WTC11 (cell line): ENCODE data around the gene C19orf47. TPM values are rescaled to one million over a fixed set of nuclear protein-coding genes. Genes with fewer than 3 reads are reported as not detected.
A peak's percentile ranks its signal among the peaks of the same experiment; 100 is the strongest.

Experiments
- ATAC-seq: fragments of 200-7000 bp; cut with Tn5 transposase; 2 replicates; pipeline ENCODE4 v1.10.0; 2021; ENCODE audit warnings: mild to moderate bottlenecking, moderate library complexity
- Bru-seq: library from RNA; stranded (reverse); fragments of 400-500 nt; gene quantifications from one replicate; lab custom pipeline; 2021; lab: Mats Ljungman, UMichigan
- CTCF ChIA-PET: fragments of 300-600 bp; sonication (Branson Sonifier 250); formaldehyde crosslinking; loops from one replicate; lab custom pipeline; 2021; ENCODE audit warnings: antibody characterized with exemption; lab: Charles Lee
- POLR2A ChIA-PET: fragments of 350-600 bp; sonication (Branson Sonifier 250); formaldehyde crosslinking; loops from one replicate; lab custom pipeline; 2021; ENCODE audit warnings: antibody characterized with exemption; lab: Charles Lee
- DNase-seq: peaks from one replicate; pipeline ENCODE4 v3.0.0; 2021; ENCODE audit warnings: low spot score
- H3K27ac Mint-ChIP-seq: 2 replicates; pipeline ENCODE4 v1.8.0; 2021; ENCODE audit warnings: mixed read lengths
- H3K27me3 Mint-ChIP-seq: 2 replicates; pipeline ENCODE4 v1.8.0; 2021; ENCODE audit warnings: low read depth, mild to moderate bottlenecking, moderate library complexity, mixed read lengths
- H3K36me3 Mint-ChIP-seq: 2 replicates; pipeline ENCODE4 v1.8.0; 2021; ENCODE audit warnings: mixed read lengths
- H3K4me1 Mint-ChIP-seq: 2 replicates; pipeline ENCODE4 v1.8.0; 2022; ENCODE audit warnings: mixed read lengths
- H3K4me3 Mint-ChIP-seq: 2 replicates; pipeline ENCODE4 v1.8.0; 2021; ENCODE audit warnings: mild to moderate bottlenecking, moderate library complexity, mixed read lengths
- H3K9me3 Mint-ChIP-seq: 2 replicates; pipeline ENCODE4 v1.8.0; 2021; ENCODE audit warnings: mixed read lengths
- AR ChIP-seq: fragments of 250-450 bp; sonication (Bioruptor Pico); IDR thresholded peaks from 2 replicates; pipeline ENCODE4 v1.9.0; 2021; ENCODE audit warnings: mild to moderate bottlenecking
- ATF2 ChIP-seq: sonication (generic); formaldehyde crosslinking; IDR thresholded peaks from 2 replicates; pipeline ENCODE4 v1.8.1; 2022; ENCODE audit warnings: low read depth, missing genetic modification reagents, borderline replicate concordance
- CREB1 ChIP-seq: sonication (generic); formaldehyde crosslinking; IDR thresholded peaks from 2 replicates; pipeline ENCODE4 v1.8.0; 2023; ENCODE audit warnings: mild to moderate bottlenecking, missing genetic modification reagents
- CREM ChIP-seq: sonication (generic); formaldehyde crosslinking; IDR thresholded peaks from 2 replicates; pipeline ENCODE4 v1.8.1; 2022; ENCODE audit warnings: mild to moderate bottlenecking, missing genetic modification reagents, moderate library complexity
- ETV6 ChIP-seq: sonication (generic); formaldehyde crosslinking; IDR thresholded peaks from 2 replicates; pipeline ENCODE4 v1.8.1; 2022; ENCODE audit warnings: mild to moderate bottlenecking, missing genetic modification reagents
- GABPB1 ChIP-seq: sonication (generic); formaldehyde crosslinking; IDR thresholded peaks from 2 replicates; pipeline ENCODE4 v1.8.1; 2023; ENCODE audit warnings: mild to moderate bottlenecking, missing genetic modification reagents
- HMGXB4 ChIP-seq: sonication (generic); formaldehyde crosslinking; IDR thresholded peaks from 2 replicates; pipeline ENCODE4 v1.8.1; 2023; ENCODE audit warnings: mild to moderate bottlenecking, moderate library complexity, missing genetic modification reagents
- IRF1 ChIP-seq: sonication (generic); formaldehyde crosslinking; IDR thresholded peaks from 2 replicates; pipeline ENCODE4 v1.8.0; 2023; ENCODE audit warnings: missing genetic modification reagents
- JUN ChIP-seq: sonication (generic); formaldehyde crosslinking; IDR thresholded peaks from 2 replicates; pipeline ENCODE4 v1.8.0; 2023; ENCODE audit warnings: mild to moderate bottlenecking, missing genetic modification reagents
- MXD4 ChIP-seq: fragments of 250-450 bp; sonication (Bioruptor Pico); IDR thresholded peaks from 2 replicates; pipeline ENCODE4 v1.8.0; 2021; ENCODE audit warnings: mild to moderate bottlenecking, moderate library complexity, borderline replicate concordance
- MYBL2 ChIP-seq: sonication (generic); formaldehyde crosslinking; IDR thresholded peaks from 2 replicates; pipeline ENCODE4 v1.8.1; 2023; ENCODE audit warnings: mild to moderate bottlenecking, moderate library complexity, missing genetic modification reagents
- NFYB ChIP-seq: sonication (generic); formaldehyde crosslinking; conservative IDR thresholded peaks from 2 replicates; pipeline ENCODE4 v1.8.0; 2022; ENCODE audit warnings: low read depth, missing genetic modification reagents
- NR2C2 ChIP-seq: sonication (generic); formaldehyde crosslinking; IDR thresholded peaks from 2 replicates; pipeline ENCODE4 v1.8.0; 2022; ENCODE audit warnings: mild to moderate bottlenecking, missing genetic modification reagents
- SMAD3 ChIP-seq: sonication (generic); formaldehyde crosslinking; IDR thresholded peaks from 2 replicates; pipeline ENCODE4 v1.8.0; 2022; ENCODE audit warnings: missing genetic modification reagents, mild to moderate bottlenecking, borderline replicate concordance
- SP1 ChIP-seq: sonication (generic); formaldehyde crosslinking; conservative IDR thresholded peaks from 2 replicates; pipeline ENCODE4 v1.8.1; 2022; ENCODE audit warnings: missing genetic modification reagents
- TCF7 ChIP-seq: sonication (generic); formaldehyde crosslinking; IDR thresholded peaks from 2 replicates; pipeline ENCODE4 v1.8.0; 2022; ENCODE audit warnings: mild to moderate bottlenecking, low read depth, missing genetic modification reagents, moderate library complexity
- TP53 ChIP-seq: sonication (generic); formaldehyde crosslinking; IDR thresholded peaks from 2 replicates; pipeline ENCODE4 v1.8.1; 2023; ENCODE audit warnings: mild to moderate bottlenecking, missing genetic modification reagents
- USF2 ChIP-seq: sonication (generic); formaldehyde crosslinking; IDR thresholded peaks from 2 replicates; pipeline ENCODE4 v1.8.1; 2023; ENCODE audit warnings: mild to moderate bottlenecking, missing genetic modification reagents, moderate library complexity
- ZBTB21 ChIP-seq: sonication (generic); formaldehyde crosslinking; IDR thresholded peaks from 2 replicates; pipeline ENCODE4 v1.8.1; 2023; ENCODE audit warnings: mild to moderate bottlenecking, missing genetic modification reagents, borderline replicate concordance
- ZBTB43 ChIP-seq: sonication (generic); formaldehyde crosslinking; IDR thresholded peaks from 2 replicates; pipeline ENCODE4 v1.8.1; 2023; ENCODE audit warnings: mild to moderate bottlenecking, missing genetic modification reagents
- ZMAT4 ChIP-seq: fragments of 250-450 bp; sonication (Bioruptor Pico); IDR thresholded peaks from 2 replicates; pipeline ENCODE4 v1.9.0; 2021; ENCODE audit warnings: mild to moderate bottlenecking
- ZNF121 ChIP-seq: sonication (generic); formaldehyde crosslinking; IDR thresholded peaks from 2 replicates; pipeline ENCODE4 v1.8.0; 2023; ENCODE audit warnings: missing genetic modification reagents
- ZNF232 ChIP-seq: sonication (generic); formaldehyde crosslinking; IDR thresholded peaks from 2 replicates; pipeline ENCODE4 v1.8.0; 2022; ENCODE audit warnings: mild to moderate bottlenecking, missing genetic modification reagents
- ZNF263 ChIP-seq: sonication (generic); formaldehyde crosslinking; IDR thresholded peaks from 2 replicates; pipeline ENCODE4 v1.8.1; 2022; ENCODE audit warnings: low read depth, mild to moderate bottlenecking, moderate library complexity, missing genetic modification reagents
- ZNF317 ChIP-seq: sonication (generic); formaldehyde crosslinking; IDR thresholded peaks from 2 replicates; pipeline ENCODE4 v1.8.1; 2023; ENCODE audit warnings: low read depth, mild to moderate bottlenecking, moderate library complexity, missing genetic modification reagents, borderline replicate concordance
- ZNF671 ChIP-seq: fragments of 250-450 bp; sonication (Bioruptor Pico); IDR thresholded peaks from 2 replicates; pipeline ENCODE4 v1.8.0; 2021; ENCODE audit warnings: mild to moderate bottlenecking
- long read RNA-seq, 3 experiments: library from RNA in 1 of 3; library from capped mRNA in 1 of 3; library from polyadenylated mRNA in 1 of 3; unstranded in 2 of 3; stranded (forward) in 1 of 3; transcript quantifications; one replicate each; pipeline ENCODE4 v2.0.0, GENCODE V29; 2021
- total RNA-seq: library from RNA; stranded (reverse); gene quantifications from 3 replicates; pipeline ENCODE4 v1.2.3, GENCODE V29; 2021

The C19orf47 gene
- 14.7 to 17.2 TPM (median 15.6 TPM) in 3 replicates for total RNA-seq
- percentile 58 among the genes with signal in this experiment for Bru-seq, nascent RNA
- long read RNA-seq, experiment 1, transcript C19orf47-202 (9 exons, 2,126 nt): major isoform, 9 of 58 reads
- long read RNA-seq, experiment 1, partial matches to known transcripts: 4 of 58 reads
- long read RNA-seq, experiment 1, other reads (novel, unspliced or antisense): 44 of 58 reads
- long read RNA-seq, experiment 2, partial matches to known transcripts: 2 of 9 reads
- long read RNA-seq, experiment 2, other reads (novel, unspliced or antisense): 7 of 9 reads
- long read RNA-seq, experiment 3, partial matches to known transcripts: 4 of 14 reads
- long read RNA-seq, experiment 3, other reads (novel, unspliced or antisense): 8 of 14 reads

GRCh38 chr19:40348125-40348913, at the start of gene C19orf47, which contains the start of gene PLD3:
C19orf47 (minus strand) TSS chr19:40348397; CDS start chr19:40341857, 6,540 bp downstream.
PLD3 (plus strand) TSS chr19:40348695; CDS start chr19:40366484, 17,789 bp downstream.
- DNase-seq: peak; percentile 99
- no peaks in the 10 kb centered on the region for H3K9me3 Mint-ChIP-seq
- H3K4me1 Mint-ChIP-seq: peaks cover 11% of the 10 kb centered on the region
- POLR2A ChIA-PET: interaction anchor here (0.7 to 1.2 kb wide), 6 partner anchors 18 to 95 kb away, joined by 3 to 10 read pairs (median 3); no protein-coding TSS in a partner anchor
- no peaks in the 10 kb centered on the region for H3K27me3 Mint-ChIP-seq
- peak within 1 kb of the TSS; percentile 94 for H3K27ac Mint-ChIP-seq
- CTCF ChIA-PET: interaction anchor here (0.6 to 1.6 kb wide), 15 partner anchors 17 to 201 kb away, joined by 3 to 12 read pairs (median 4); partner anchors contain the start of gene MAP3K10
- peak within 1 kb of the TSS; percentile 90 for H3K4me3 Mint-ChIP-seq
- no peaks in the 10 kb centered on the region for H3K36me3 Mint-ChIP-seq
- ATAC-seq: peak; percentile 97
- TF ChIP-seq ETV6 (CRISPR knock-in tag) (peak; percentile 63; the same call in 1 of the 2 replicates), CREM (CRISPR knock-in tag) (peak; percentile 80), ATF2 (CRISPR knock-in tag) (no peak), ZNF671 (CRISPR knock-in tag) (no peak), IRF1 (CRISPR knock-in tag) (no peak), AR (CRISPR knock-in tag) (no peak), MXD4 (CRISPR knock-in tag) (no peak), ZNF121 (CRISPR knock-in tag) (no peak), USF2 (CRISPR knock-in tag) (peak; percentile 100), ZNF232 (CRISPR knock-in tag) (0 out of 2 replicates have a peak, but pooled peaks have one; percentile 14), ZNF263 (CRISPR knock-in tag) (no peak), TCF7 (no peak), SMAD3 (0 out of 2 replicates have a peak, but pooled peaks have one; percentile 21), ZMAT4 (no peak), CREB1 (CRISPR knock-in tag) (no peak), NR2C2 (CRISPR knock-in tag) (peak; percentile 54; the same call in 1 of the 2 replicates), GABPB1 (CRISPR knock-in tag) (peak; percentile 64), ZBTB43 (CRISPR knock-in tag) (no peak), ZBTB21 (peak; percentile 52; the same call in 1 of the 2 replicates), TP53 (CRISPR knock-in tag) (no peak), HMGXB4 (peak; percentile 46; the same call in 1 of the 2 replicates), JUN (no peak), NFYB (CRISPR knock-in tag) (peak; percentile 47), MYBL2 (CRISPR knock-in tag) (no peak; the same call in 1 of the 2 replicates), SP1 (CRISPR knock-in tag) (peak; percentile 93), ZNF317 (CRISPR knock-in tag) (no peak)
